ENCODE data around the gene GTF2A1L. TPM values are rescaled to one million over a fixed set of nuclear protein-coding genes. Genes with fewer than 3 reads are reported as not detected.

Gene GTF2A1L
- total and polyA plus RNA-seq, 2 experiments from 2014 or later: 0.13 to 0.76 TPM

- Histone ChIP-seq H2AFZ (no peak overlapping the region), H3K4me1 (ENCODE audit: insufficient read depth) (peaks cover 15% of the 10 kb centered on the region), H3K4me3 (no peak overlapping the region), H3K36me3 (ENCODE audit: low read depth) (no peaks in the 10 kb centered on the region), H3K9me3 (ENCODE audit: low read depth) (no peaks in the 10 kb centered on the region), H3K4me2 (ENCODE audit: unreplicated experiment) (no peak overlapping the region), H3F3A (ENCODE audit: insufficient read depth) (peaks cover 8% of the 10 kb centered on the region; the same call in 1 of the 2 replicates), H4K20me1 (ENCODE audit: insufficient read depth) (no peaks in the 10 kb centered on the region), H3K79me2 (ENCODE audit: insufficient read depth) (no peaks in the 10 kb centered on the region), H3K27me3 (replicated peaks; ENCODE audit: insufficient read depth) (no peaks in the 10 kb centered on the region), H3K27ac (no peak overlapping the region), H3K9me2 (ENCODE audit: insufficient read depth) (no peaks in the 10 kb centered on the region), H3K9ac (no peak overlapping the region)
- no peak for DNase-seq
- no peak for TF ChIP-seq EZH2 (IDR thresholded peaks at IDR 0.05; ENCODE audit: insufficient read depth, poor library complexity, severe bottlenecking)
- TF ChIP-seq EZH2phosphoT487 (IDR thresholded peaks at IDR 0.05; ENCODE audit: insufficient read depth, low read depth): no peak
- in situ Hi-C loops (cut with MboI): no loop called here
- 59 to 63% methylated on average over 7 of the region's 7 CpGs for WGBS, 2 experiments (ENCODE audit: low coverage in 1 of 2, low lambda C conversion rate in 2 of 2, missing lambda C conversion rate in 2 of 2)
Measured at GRCh38 chr2:48709096-48710034, 91.7 kb downstream of the GTF2A1L start.

- in situ Hi-C loops (cut with MboI): no loop called here
- DNase-seq: peak; percentile 36
- no peak overlapping the region for H3K4me2 ChIP-seq (ENCODE audit: unreplicated experiment)
Measured at GRCh38 chr2:48711343-48711742, 93.7 kb downstream of the GTF2A1L start.

GRCh38 chr2:48712151-48712550 lies 94.5 kb downstream of the GTF2A1L start:
- Histone ChIP-seq H3K9me3 (ENCODE audit: low read depth) (no peaks in the 10 kb centered on the region), H3K4me2 (ENCODE audit: unreplicated experiment) (no peak overlapping the region), H4K20me1 (ENCODE audit: insufficient read depth) (no peaks in the 10 kb centered on the region), H3K4me3 (no peak overlapping the region), H2AFZ (no peak overlapping the region), H3K79me2 (ENCODE audit: insufficient read depth) (no peaks in the 10 kb centered on the region), H3K9ac (no peak overlapping the region), H3K4me1 (ENCODE audit: insufficient read depth) (peaks cover 26% of the 10 kb centered on the region), H3K9me2 (ENCODE audit: insufficient read depth) (no peaks in the 10 kb centered on the region), H3K36me3 (ENCODE audit: low read depth) (no peaks in the 10 kb centered on the region), H3F3A (ENCODE audit: insufficient read depth) (peaks cover 12% of the 10 kb centered on the region; the same call in 1 of the 2 replicates), H3K27me3 (replicated peaks; ENCODE audit: insufficient read depth) (no peaks in the 10 kb centered on the region), H3K27ac (no peak overlapping the region)
- DNase-seq: no peak
- TF ChIP-seq EZH2phosphoT487 (IDR thresholded peaks at IDR 0.05; ENCODE audit: insufficient read depth, low read depth) (no peak), EZH2 (IDR thresholded peaks at IDR 0.05; ENCODE audit: insufficient read depth, poor library complexity, severe bottlenecking) (no peak)
- in situ Hi-C loops (cut with MboI): no loop called here
- 26 to 33% methylated on average over 2 of the region's 2 CpGs for WGBS, 2 experiments (ENCODE audit: low coverage in 1 of 2, low lambda C conversion rate in 2 of 2, missing lambda C conversion rate in 2 of 2)

More at GRCh38 chr2:48711343-48711742, 93.7 kb downstream of the GTF2A1L start:
- TF ChIP-seq EZH2 (IDR thresholded peaks at IDR 0.05; ENCODE audit: insufficient read depth, poor library complexity, severe bottlenecking) (no peak), EZH2phosphoT487 (IDR thresholded peaks at IDR 0.05; ENCODE audit: insufficient read depth, low read depth) (no peak)
- Histone ChIP-seq H2AFZ (no peak overlapping the region), H3K9me2 (ENCODE audit: insufficient read depth) (no peaks in the 10 kb centered on the region), H3K9ac (no peak overlapping the region), H3K4me1 (ENCODE audit: insufficient read depth) (peaks cover 26% of the 10 kb centered on the region), H3K79me2 (ENCODE audit: insufficient read depth) (no peaks in the 10 kb centered on the region), H3K27me3 (replicated peaks; ENCODE audit: insufficient read depth) (no peaks in the 10 kb centered on the region), H3K4me3 (no peak overlapping the region), H4K20me1 (ENCODE audit: insufficient read depth) (no peaks in the 10 kb centered on the region), H3F3A (ENCODE audit: insufficient read depth) (peaks cover 12% of the 10 kb centered on the region; the same call in 1 of the 2 replicates), H3K36me3 (ENCODE audit: low read depth) (no peaks in the 10 kb centered on the region), H3K27ac (no peak overlapping the region), H3K9me3 (ENCODE audit: low read depth) (no peaks in the 10 kb centered on the region)
- WGBS, 2 experiments (ENCODE audit: low coverage in 1 of 2, low lambda C conversion rate in 2 of 2, missing lambda C conversion rate in 2 of 2): 45 to 50% methylated on average over 4 of the region's 4 CpGs

- Histone ChIP-seq H3K27ac (no peak overlapping the region), H3K9ac (no peak overlapping the region), H4K20me1 (ENCODE audit: insufficient read depth) (no peaks in the 10 kb centered on the region), H3K4me1 (ENCODE audit: insufficient read depth) (peaks cover 34% of the 10 kb centered on the region), H3K4me3 (no peak overlapping the region), H3K27me3 (replicated peaks; ENCODE audit: insufficient read depth) (no peaks in the 10 kb centered on the region), H3K9me3 (ENCODE audit: low read depth) (no peaks in the 10 kb centered on the region), H2AFZ (no peak overlapping the region), H3K4me2 (ENCODE audit: unreplicated experiment) (no peak overlapping the region), H3F3A (ENCODE audit: insufficient read depth) (peaks cover 12% of the 10 kb centered on the region; the same call in 1 of the 2 replicates), H3K36me3 (ENCODE audit: low read depth) (no peaks in the 10 kb centered on the region), H3K79me2 (ENCODE audit: insufficient read depth) (no peaks in the 10 kb centered on the region), H3K9me2 (ENCODE audit: insufficient read depth) (no peaks in the 10 kb centered on the region)
- no peak for DNase-seq
- TF ChIP-seq EZH2 (IDR thresholded peaks at IDR 0.05; ENCODE audit: insufficient read depth, poor library complexity, severe bottlenecking) (no peak), EZH2phosphoT487 (IDR thresholded peaks at IDR 0.05; ENCODE audit: insufficient read depth, low read depth) (no peak)
- in situ Hi-C loops (cut with MboI): no loop called here
- 60 to 67% methylated on average over 1 of the region's 1 CpG for WGBS, 2 experiments (ENCODE audit: low coverage in 1 of 2, low lambda C conversion rate in 2 of 2, missing lambda C conversion rate in 2 of 2)
Measured at GRCh38 chr2:48713647-48714046, 96.0 kb downstream of the GTF2A1L start.

Measured in GM23248 (cell line).